Measurements from ENCODE around the gene WDR88. TPM values are rescaled to one million over a fixed set of nuclear protein-coding genes. Genes with fewer than 3 reads are reported as not detected.
"Not testable (repeated sequence)": the region's sequence is repeated elsewhere in the genome, so short reads cannot be mapped to it uniquely, and the experiment has no call there.

Gene WDR88
- total RNA-seq, 1 donor from 2014 or later: not detected

- DNase-seq: no peak
These were observed 2.0 kb upstream of the WDR88 start for GRCh38 chr19:33129901-33130300.

GRCh38 chr19:33130433-33130832 lies 1.5 kb upstream of the WDR88 start:
- DNase-seq: no peak

- peak; percentile 15 for DNase-seq
These were observed 511 bp downstream of the WDR88 start for GRCh38 chr19:33132425-33132824.

DNA sequence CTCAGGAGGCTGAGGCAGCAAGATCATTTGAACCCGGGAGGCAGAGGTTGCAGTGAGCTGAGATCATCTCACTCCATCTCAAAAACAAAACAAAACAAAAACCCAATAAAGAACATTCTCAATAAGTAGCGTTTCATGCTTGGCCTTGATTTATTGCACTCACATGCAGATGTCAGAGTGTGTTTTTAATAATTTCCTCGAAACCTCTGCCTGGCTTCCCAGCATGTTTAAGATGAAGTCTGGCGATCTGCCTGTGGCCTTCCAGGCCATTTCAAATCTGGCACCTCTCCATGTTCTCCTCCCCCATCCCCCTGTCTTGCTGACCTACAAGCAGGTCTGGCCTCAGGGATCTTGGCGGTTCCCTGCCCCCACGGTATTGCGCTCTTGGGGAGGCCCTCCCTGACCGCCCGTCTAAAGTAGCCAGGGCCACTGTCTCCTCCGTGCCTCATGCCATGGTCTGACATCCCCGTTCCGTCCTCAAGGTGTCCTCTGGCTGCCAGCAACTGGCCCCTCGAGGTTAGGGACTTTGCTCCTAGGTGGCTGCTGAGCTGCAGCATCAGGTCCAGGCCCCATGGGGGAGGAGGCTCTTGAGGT lies 1.6 kb downstream of the WDR88 start:
- DNase-seq: peak; percentile 10

DNA sequence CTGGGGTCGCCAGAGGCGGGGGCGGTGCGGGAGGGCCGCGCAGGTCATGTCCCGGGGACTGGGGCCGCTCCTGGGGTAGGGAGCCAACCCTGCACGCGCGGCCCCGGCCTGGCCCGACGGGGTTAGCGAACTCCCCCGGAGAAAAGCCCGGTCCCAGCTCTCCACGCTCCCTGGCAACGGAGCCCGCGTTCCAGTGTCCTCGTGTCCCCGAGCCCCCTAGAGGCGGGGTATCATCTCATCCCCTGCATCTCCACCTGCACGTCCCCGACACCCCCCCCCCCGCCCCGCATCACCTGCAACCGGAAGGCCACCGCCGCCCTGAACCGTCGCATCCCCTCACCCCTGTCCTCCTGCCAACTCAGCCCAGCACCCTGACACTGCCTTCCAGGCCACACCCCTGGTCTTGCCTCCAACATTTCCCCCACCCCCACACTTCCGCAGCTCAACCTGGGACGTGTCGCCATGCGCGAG lies 2.7 kb downstream of the WDR88 start:
- DNase-seq: no peak

DNA sequence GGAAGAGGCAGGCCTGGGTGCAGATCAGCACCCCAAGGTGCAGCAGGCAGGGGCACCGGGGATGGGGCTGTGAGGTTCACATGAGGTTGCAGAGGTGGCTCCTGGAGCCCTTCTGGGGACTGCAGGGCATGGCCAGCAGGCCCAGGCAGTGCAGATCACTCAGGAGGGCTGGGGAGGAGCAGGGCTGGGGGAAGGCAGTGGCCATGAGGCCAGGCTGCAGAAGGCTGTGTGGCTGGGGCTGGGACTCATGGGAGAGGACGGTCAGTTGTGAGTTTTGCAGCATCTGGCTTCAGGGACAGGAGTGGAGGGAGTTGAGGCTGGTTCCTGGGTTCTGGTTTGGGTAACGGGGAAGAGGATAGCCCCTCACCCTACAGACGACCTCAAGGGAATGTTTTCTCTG lies 7.3 kb downstream of the WDR88 start:
- DNase-seq: no peak

GRCh38 chr19:33143897-33144405 lies 12.0 kb downstream of the WDR88 start:
- DNase-seq: peak; percentile 74

GRCh38 chr19:33146209-33146608 lies 14.3 kb downstream of the WDR88 start:
- no peak for DNase-seq

DNA sequence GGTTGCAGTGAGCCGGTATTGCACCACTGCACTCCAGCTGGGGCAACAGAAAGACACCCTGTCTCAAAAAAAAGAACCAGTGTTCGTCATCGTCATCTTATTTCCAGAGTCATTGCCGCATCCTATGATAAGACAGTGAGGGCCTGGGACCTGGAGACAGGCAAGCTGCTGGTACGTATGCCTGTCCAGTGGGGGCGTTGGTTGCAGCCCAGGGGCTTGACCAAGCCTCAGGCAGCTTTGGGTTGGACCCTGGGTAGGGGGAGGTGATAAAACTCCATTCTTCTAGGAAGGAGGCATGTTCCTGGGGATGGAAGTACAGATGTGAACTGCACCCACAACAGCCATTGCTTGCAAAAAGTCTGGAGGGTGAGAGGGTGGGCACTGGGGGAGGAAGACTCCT lies 15.6 kb downstream of the WDR88 start:
- no peak for DNase-seq

- no peak for DNase-seq
These were observed 19.1 kb downstream of the WDR88 start for GRCh38 chr19:33150852-33151518.

GRCh38 chr19:33152176-33152575 lies 20.3 kb downstream of the WDR88 start:
- DNase-seq: no peak

DNA sequence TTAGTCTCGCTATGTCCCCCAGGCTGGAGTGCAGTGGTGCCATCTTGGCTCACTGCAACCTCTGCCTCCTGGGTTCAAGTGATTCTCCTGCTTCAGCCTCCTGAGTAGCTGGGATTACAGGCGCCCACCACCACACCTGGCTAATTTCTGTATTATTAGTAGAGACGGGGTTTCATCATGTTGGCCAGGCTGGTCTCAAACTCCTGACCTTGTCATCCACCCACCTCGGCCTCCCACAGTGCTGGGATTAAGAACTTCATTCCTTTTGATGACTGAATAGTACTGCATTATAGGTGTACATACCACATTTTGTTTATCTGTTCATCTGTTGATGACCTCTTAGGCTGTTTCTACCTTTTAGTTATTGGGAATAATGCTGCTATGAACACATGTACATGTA lies 20.7 kb downstream of the WDR88 start:
- DNase-seq: not testable (repeated sequence)

DNA sequence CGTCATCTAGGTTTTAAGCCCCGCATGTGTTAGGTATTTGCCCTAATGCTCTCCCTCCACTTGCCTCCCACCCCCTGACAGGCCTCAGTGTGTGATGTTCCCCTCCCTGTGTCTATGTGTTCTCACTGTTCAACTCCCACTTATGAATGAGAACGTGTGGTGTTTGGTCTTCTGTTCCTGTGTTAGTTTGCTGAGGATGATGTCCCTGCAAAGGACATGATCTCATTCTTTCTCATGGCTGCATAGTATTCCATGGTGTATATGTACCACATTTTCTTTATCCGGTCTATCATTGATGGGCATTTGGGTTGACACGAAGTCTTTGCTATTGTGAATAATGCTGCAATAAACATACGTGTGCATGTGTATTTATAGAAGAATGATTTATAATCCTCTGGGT lies 22.4 kb downstream of the WDR88 start:
- not testable (repeated sequence) for DNase-seq

- no peak for DNase-seq
These were observed 24.4 kb downstream of the WDR88 start for GRCh38 chr19:33156334-33156733.

DNA sequence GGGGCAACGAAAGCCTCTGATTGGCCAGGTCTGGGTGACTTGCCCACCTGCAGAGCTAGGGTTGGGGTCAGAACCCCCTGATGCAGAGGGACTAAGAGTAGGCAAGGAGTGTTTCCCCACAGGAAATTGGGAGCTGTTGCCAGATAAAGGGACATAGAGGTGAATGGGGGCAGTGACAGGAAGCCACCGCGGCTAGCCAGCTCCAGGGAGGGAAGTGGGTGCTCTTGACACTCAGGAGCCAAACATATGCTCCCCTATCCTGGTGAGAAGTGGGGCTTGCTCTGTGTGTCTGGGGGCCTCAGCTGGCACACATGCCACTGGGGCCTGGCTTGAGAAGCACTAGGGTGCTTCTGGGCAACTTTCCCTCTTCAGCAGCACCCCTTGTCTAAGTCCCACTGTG lies 26.0 kb downstream of the WDR88 start:
- no peak for DNase-seq

DNA sequence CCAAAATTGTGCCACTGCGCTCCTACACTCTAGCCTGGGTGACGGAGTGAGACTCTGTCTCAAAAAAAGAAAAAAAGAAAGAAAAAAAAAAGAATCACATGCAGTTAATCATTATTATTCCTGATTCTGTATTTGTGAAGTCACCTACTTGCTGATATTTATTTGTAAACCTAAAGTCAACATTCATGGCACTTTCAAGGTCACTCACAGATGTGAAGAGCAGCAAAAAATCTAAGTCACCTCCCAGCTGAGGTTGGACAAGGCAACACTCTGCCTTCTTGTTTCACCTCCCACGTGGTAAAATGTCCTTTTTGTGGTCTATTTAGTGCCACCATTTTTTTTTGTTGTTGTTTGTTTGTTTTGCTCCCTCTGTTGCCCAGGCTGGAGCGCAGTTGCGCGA lies 26.5 kb downstream of the WDR88 start:
- no peak for DNase-seq

DNA sequence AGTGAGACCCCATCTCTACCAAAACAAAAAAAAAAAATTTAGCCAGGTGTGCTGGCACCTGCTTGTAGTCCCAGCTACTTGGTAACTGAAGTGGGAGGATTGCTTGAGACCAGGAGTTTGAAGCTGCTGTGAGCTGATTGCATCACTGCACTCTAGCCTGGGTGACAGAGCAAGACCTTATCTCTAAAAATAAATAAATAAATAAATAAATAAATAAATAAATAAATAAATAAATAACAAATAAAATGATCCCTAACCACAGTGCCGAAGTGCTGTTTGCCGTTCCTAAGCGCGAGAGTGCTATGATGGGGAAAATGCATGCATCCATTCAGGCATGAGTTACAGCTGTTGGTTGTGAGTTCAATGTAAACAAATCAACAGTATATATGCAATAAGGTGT lies 27.2 kb downstream of the WDR88 start:
- DNase-seq: no peak

DNA sequence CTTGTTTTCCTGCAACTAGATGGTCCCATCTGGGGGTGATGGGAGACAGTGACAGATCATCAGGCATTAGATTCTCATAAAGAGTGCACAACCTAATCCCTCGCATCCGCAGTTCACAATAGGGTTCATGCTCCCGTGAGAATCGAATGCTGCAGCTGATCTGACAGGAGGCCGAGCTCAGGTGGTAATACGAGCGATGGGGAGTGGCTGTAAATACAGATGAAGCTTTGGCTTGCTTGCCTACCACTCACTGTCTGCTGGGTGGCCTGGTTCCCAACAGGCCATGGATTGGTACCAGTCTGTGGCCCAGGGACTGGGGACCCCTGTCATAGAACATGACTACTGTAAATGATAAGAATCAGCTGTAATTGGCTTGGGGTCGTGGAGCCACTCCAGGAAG lies 28.0 kb downstream of the WDR88 start:
- no peak for DNase-seq

DNA sequence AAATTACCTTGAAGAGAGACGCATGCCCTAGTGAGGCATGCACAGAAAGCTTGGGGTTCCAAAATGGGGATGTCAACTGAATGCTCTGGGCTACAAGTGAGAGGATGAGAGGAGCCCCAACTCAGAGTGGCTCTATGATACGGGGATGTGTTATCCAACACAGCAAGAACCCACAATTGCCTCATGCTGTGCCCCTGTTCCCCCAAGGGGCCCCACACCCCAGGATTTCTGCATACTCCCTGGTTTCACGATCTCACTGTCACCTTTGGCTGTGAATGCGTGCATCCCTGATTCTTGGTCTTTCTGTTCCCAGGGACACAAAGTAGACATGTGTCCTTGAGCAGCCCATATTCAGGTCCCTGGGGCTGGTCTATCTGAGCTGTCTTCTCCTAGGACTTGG lies 29.3 kb downstream of the WDR88 start:
- no peak for DNase-seq

- DNase-seq: no peak
These were observed 31.6 kb downstream of the WDR88 start for GRCh38 chr19:33163481-33163880.

- DNase-seq: not testable (repeated sequence)
These were observed 34.1 kb downstream of the WDR88 start for GRCh38 chr19:33166037-33166436.

GRCh38 chr19:33167438-33167837 lies 35.5 kb downstream of the WDR88 start:
- DNase-seq: no peak

GRCh38 chr19:33168528-33168927 lies 36.6 kb downstream of the WDR88 start:
- DNase-seq: no peak

GRCh38 chr19:33171222-33171795 lies 39.4 kb downstream of the WDR88 start:
- DNase-seq: no peak
